Gastroesophageal sphincter (tissue), 3 donors: ENCODE measurements around the gene DGLUCY.

Source experiments
- EP300 ChIP-seq: sonication (generic); formaldehyde crosslinking; IDR thresholded peaks from one replicate; pipeline ENCODE4 v1.6.1; 2017; ENCODE audit warnings: antibody characterized with exemption, mild to moderate bottlenecking
- POLR2A ChIP-seq, 2 donors: fragments of 450-650 bp; IDR thresholded peaks; one replicate each; pipeline ENCODE4 v1.6.1; 2017; ENCODE audit warnings: antibody characterized with exemption in 2 of 2, mild to moderate bottlenecking in 2 of 2, moderate library complexity in 1 of 2
- POLR2AphosphoS5 ChIP-seq: sonication (generic); formaldehyde crosslinking; IDR thresholded peaks from one replicate; pipeline ENCODE4 v1.6.1; 2017; ENCODE audit warnings: antibody characterized with exemption
- TF ChIP-seq, protein P1 (sequence below), 4 experiments: fragments of 200-600 bp in 2 of 4; fragments of 450-650 bp in 2 of 4; sonication (generic) in 1 of 4; IDR thresholded peaks; one replicate each; pipeline ENCODE4 v1.5.1; 2017 to 2019; ENCODE audit warnings: antibody characterized with exemption in 4 of 4, mild to moderate bottlenecking in 2 of 4, moderate library complexity in 2 of 4

- TF ChIP-seq, protein P1, sequence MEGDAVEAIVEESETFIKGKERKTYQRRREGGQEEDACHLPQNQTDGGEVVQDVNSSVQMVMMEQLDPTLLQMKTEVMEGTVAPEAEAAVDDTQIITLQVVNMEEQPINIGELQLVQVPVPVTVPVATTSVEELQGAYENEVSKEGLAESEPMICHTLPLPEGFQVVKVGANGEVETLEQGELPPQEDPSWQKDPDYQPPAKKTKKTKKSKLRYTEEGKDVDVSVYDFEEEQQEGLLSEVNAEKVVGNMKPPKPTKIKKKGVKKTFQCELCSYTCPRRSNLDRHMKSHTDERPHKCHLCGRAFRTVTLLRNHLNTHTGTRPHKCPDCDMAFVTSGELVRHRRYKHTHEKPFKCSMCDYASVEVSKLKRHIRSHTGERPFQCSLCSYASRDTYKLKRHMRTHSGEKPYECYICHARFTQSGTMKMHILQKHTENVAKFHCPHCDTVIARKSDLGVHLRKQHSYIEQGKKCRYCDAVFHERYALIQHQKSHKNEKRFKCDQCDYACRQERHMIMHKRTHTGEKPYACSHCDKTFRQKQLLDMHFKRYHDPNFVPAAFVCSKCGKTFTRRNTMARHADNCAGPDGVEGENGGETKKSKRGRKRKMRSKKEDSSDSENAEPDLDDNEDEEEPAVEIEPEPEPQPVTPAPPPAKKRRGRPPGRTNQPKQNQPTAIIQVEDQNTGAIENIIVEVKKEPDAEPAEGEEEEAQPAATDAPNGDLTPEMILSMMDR (IDR thresholded peaks at IDR 0.05): no peak
- no peak for TF ChIP-seq EP300
- no peak for TF ChIP-seq POLR2AphosphoS5
- TF ChIP-seq POLR2A (IDR thresholded peaks at IDR 0.05): no peak
Observed at GRCh38 chr14:91221270-91221669, 107.4 kb downstream of the DGLUCY start.
